HG03025 (cell line): ENCODE results near the gene RAI1.

Source experiments
- ATAC-seq: cut with Tn5 transposase; IDR thresholded peaks from one replicate; pipeline ENCODE4 v1.9.1; 2021; ENCODE audit warnings: mild to moderate bottlenecking, moderate library complexity; ENCODE audit not compliant: unreplicated experiment, low FRiP score

RAI1 gene

GRCh38 chr17:17809531-17810083 is 128.3 kb downstream of the RAI1 start:
- no peak for ATAC-seq

- ATAC-seq, result no peak
Observed at GRCh38 chr17:17810084-17810894, 129.0 kb downstream of the RAI1 start.

- no peak for ATAC-seq
Observed at GRCh38 chr17:17810895-17811248, 129.6 kb downstream of the RAI1 start.

GRCh38 chr17:17811381-17812210 is 130.3 kb downstream of the RAI1 start:
- ATAC-seq, result no peak

DNA sequence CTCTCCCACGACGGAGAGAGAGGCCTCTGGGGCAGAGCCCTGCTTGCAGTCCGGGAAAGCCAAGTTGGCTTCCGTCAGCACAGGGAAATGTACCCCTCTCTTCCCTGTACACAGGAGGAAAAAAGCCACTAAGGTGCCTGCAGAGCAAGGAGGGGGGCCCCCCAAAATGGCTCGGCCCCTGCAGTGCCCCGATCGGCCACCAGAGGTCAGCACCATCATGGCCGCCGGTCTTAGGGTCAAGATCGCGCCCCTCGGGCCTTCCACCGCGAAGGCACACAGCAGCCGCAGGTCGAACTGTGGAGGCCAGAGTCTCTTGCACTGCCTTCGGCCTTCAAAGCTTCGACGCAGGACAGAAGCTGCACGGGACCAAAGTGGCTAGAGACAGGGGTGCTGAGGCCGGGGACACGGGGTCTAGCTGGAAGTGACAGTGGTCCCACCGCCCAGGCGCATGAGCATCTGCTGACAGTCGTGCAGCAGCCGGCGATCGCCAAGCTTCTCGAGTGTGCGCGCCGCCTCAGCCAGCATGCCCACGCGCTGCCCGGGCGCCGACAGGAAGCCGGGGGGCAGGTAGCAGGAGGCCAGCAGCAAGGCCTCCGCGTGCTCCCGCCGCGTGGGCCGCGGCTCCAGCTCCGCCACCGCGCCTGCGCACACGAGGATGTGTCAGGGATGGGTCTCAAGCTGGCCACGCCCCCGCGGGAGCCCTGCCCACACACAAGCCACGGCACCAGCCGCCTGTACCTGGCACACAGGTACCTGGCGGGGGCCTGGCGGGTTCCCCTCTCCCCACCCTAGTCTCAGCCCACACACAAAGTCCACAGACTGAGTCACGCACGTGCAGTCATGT is 131.2 kb downstream of the RAI1 start:
- ATAC-seq, result no peak

- no peak for ATAC-seq
Observed at GRCh38 chr17:17813055-17813724, 131.9 kb downstream of the RAI1 start.

DNA sequence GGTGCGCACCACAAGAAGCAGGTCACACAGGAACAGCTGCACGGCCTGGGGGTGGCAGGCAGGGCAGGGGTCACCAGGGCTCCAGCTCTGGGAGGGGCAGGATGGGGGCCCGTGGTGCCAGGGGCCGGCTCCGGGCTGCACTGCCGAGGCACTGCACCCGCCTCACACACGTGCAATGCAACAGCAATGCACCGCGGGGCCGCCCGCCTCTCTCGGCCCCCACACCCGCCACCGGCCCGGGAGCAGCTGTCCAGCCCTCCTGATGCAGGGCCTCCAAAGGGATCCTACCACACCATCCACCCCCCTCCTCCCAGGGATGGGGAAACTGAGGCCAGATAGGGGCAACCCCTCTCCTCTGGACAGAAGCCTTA is 132.5 kb downstream of the RAI1 start:
- ATAC-seq, result no peak

DNA sequence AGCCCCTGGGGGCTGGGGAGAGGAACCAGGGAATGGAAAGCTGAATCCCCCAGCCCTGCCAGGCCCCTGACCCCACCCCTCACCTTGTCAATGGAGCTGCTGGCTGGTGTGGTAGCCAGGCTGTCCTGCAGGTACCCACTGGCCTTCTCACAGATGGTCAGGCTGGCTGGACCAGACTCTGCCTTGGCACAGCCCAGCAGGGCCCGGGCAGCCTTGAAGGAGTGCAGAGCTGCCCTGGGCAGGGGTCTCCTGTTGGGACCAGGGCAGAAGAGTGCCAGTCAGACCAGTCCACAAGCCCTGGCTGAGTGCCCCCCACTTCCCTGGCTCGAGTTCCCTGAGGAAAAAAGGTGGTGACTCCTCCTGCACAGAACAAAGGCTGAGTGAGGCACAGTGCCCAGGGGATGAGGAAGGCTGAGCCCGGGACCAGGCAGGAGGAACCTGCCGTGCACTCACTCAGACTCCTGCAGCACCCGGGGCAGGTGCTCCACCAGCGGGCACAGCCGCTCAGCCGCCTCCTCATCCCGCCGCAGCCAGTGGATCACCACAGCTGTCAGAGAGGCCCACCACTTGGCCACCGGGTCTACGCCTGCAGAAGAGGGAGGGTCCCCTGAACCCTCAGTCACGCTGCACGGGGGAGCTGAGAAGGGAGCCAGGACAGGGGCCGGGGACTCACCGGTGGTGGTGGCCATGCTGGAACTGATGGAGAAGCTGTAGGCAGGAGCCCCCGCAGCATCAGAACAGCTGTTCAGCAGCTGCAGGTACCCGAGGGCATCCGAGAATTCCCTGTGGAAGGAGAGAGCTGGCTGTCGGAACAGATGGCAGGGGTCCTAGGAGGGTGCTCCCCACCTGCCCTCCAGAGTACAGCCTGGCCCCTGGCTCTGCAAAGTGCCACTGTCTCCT is 133.2 kb downstream of the RAI1 start:
- ATAC-seq, result no peak

GRCh38 chr17:17815062-17815406 is 133.8 kb downstream of the RAI1 start:
- no peak for ATAC-seq

DNA sequence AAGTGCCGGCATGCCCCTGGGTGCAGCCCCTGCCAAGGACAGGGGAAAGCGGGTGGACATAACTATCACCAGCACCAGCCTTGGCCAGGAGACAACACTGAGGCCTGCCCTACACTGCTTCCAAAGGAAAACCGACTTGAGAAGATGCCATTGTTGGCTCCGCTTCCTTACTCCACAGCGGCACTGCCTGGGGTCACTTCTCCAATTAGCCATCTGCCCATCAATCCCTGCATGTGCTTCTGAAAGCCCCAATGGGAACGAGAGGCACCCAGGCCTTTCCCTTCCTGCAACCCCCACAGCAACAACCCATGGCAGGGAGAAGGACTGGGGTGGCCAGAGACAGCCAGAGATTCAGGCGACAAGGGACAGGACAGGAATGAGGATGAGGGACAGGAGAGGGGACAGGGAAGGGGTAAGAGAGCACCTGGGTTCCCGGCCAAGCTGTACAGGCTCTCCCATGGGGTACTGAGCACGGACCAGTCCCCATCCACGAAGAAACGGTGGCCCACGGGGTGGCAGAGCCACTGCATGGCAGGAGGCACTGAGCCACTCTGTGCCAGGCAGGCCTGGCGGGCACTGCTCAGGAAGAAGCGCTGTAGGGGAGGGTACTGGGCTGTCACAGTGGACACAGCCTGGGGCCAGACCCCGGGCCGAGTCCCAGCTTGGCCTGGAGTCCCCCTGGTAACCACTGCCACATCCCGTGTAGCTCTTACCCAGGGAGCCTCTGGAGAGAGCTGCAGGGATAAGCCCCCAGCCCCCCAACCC is 134.4 kb downstream of the RAI1 start:
- no peak for ATAC-seq

DNA sequence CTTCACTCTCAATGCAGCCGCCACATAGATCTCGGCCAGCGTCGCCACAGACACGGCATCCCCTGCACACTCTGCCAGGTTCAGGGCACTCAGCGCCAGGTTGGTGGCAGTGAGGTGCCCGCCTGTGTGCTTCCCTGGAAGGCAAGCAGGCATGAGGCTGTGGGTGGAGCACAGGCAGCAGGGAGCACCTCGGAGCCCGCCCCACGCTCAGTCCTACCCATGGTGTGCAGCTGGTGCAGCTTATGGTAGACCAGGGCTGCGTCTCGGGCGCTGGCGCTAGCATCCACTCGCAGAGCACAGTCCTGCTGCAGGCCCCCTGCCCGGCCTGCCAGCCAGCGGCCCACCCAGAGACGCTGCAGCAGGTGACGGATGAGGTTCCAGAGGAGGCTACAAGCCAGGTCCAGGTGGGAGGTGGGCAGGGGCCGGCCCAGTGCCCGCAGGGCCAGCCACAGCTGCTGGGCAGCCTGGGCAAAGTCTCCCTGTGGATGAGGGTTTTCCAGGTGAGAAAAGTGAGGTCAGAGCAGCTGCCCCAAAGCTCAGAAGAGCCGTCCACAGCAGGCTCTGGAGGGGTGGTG is 135.1 kb downstream of the RAI1 start:
- no peak for ATAC-seq

DNA sequence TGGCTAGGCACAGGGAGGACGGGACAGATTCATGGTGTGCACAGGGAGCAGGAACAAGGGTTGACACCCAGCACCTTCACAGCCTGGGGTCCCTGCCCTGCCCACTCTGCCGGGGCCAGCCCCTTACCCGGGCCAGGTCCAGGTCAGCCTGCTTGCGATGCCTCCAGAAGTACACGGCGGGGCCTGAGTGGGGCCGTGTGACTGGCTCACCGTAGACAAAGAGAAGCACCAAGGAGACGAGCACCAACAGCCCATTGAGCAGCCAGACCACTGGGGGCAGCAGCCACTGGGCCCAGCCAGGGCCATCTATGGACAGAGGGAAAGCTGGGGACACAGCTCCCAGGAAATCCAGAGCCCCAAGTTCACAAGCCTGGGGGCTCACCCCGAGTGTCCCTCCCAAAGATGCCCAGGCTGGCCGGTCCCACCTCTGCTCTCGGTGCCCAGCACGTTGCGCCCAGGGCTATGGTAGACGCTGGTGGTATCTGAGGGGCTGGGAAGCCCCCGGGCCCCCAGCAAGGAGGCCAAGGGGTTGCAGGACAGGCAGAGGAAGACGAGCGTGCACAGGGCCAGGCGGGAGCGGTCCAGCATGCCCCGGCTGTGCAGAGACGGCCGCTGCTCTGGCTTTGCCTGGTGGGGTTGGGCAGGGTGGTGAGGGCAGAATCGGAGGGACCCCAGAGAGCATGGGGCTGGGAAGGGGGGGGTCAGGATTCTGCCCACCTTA is 135.7 kb downstream of the RAI1 start:
- ATAC-seq, result no peak

DNA sequence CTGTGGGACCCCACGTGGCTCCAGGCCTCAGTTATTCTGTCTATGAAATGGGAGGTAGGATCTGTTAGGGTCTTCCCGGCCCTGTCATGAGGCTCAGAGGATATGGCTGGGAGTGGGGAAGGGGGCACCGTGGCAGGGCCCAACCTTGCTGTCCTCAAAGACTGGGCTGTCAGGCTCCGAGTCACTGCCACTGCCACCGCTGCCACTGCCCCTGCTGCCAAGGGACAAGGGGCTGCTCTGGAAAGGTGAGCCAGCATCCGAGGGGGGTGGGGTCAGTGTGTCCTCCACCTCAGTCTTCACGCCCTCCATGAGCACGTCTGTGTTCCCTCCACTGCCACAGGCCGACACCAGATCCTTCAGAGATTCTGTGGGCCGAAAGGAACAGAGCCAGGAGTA is 136.3 kb downstream of the RAI1 start:
- ATAC-seq, result no peak

GRCh38 chr17:17818088-17818526 is 136.8 kb downstream of the RAI1 start:
- no peak for ATAC-seq

DNA sequence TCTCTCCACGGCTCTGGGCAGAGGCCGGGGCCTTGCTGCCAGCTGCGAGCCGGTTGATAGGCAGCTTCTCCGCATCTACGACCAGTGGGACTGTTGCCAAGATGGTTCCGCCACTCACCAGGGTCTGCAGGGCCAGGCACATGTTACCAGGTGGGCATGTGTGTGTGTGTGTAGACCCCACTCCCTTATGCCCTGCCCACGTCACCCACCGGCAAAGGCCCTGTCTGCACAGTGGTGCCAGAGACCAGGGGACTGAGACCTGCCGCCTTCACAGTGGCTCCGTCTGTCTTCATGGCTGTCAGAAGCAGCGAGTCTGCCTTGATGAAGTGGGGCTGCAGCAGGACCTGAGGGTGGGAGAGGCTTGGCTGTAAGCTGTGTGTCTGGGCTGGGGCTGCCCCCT is 137.9 kb downstream of the RAI1 start:
- no peak for ATAC-seq

GRCh38 chr17:17819561-17819995 is 138.3 kb downstream of the RAI1 start:
- ATAC-seq, result no peak

DNA sequence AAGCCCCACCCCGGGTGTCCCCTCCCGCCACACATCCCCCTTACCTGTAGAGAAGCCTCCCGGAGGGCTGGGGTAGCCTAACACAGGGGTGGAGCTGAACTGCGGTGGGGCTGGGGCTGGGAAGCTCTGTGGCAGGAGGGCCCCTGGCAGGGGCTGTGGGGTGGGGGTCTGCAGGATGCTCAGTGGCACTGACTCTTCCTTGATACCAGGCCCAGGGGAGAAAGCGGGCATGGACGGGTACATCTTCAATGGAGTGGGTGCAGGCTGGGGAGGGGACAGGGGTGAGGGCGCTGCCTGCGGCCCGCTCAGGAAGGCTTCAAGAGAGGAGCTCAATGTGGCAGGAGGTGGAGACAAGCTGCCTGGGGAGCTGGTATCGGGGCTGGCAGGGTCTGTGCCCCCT is 138.8 kb downstream of the RAI1 start:
- no peak for ATAC-seq
